Activated CD4-positive, alpha-beta T cell treated with anti-CD3 and anti-CD28 coated beads, Interleukin-2, Interleukin-6, amounts not matched to agents 100 ng/mL and 50 ng/mL, durations not matched to agents 16 hours and 8 hours (primary cell): ENCODE data around the gene MYO1F.
"Not testable (repeated sequence)": the region's sequence is repeated elsewhere in the genome, so short reads cannot be mapped to it uniquely, and the experiment has no call there.

Experiments used
- DNase-seq: peaks from one replicate; pipeline ENCODE4 v3.0.0-alpha.2; 2020

The MYO1F gene

GRCh38 chr19:8577247-8577646 lies at the start of gene MYO1F:
Gene MYO1F, minus strand, starts transcription at chr19:8577442. Its CDS starts 133 bp downstream, at chr19:8577309.
- DNase-seq: peak; percentile 38

- DNase-seq: no peak
Observed at GRCh38 chr19:8626842-8627241, 49.6 kb upstream of the MYO1F start.

GRCh38 chr19:8622886-8623285 lies 45.6 kb upstream of the MYO1F start:
- not testable (repeated sequence) for DNase-seq

GRCh38 chr19:8618751-8619150 lies 41.5 kb upstream of the MYO1F start:
- no peak for DNase-seq

GRCh38 chr19:8617984-8618383 lies 40.7 kb upstream of the MYO1F start:
- no peak for DNase-seq

DNA sequence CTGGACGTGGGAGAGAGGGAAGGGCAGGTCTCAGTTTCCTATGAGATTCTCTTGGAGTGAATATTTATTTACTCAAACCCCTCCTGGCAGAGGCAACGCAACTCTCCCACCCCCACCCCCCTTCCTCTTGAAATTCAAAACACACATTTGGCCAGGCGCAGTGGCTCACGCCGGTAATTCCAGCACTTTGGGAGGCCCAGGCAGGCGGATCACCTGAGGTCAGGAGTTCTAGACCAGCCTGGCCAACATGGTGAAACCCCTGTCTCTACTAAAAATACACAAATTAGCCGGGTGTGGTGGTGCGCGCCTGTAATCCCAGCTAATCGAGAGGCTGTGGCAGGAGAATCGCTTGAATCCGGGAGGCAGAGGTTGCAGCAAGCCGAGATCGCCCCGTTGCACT lies 40.1 kb upstream of the MYO1F start:
- DNase-seq: not testable (repeated sequence)

DNA sequence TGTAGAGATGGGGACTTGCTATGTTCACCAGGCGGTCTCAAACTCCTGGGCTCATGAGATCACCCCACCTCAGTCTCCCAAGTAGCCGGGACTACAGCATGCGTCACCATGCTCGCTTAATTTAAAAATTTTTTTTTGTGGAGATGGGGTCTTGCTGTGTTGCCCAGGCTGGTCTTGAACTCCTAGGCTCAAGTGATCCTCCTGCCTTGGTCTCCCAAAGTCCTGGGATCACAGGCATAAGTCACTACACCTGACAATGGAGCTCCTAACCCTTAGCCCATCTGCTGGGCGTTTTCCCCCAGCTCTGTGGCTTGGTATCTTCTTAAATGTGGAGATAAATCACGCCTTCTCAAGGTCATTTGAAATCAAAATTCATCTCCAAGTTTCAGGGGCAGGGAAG lies 39.6 kb upstream of the MYO1F start:
- DNase-seq: no peak

DNA sequence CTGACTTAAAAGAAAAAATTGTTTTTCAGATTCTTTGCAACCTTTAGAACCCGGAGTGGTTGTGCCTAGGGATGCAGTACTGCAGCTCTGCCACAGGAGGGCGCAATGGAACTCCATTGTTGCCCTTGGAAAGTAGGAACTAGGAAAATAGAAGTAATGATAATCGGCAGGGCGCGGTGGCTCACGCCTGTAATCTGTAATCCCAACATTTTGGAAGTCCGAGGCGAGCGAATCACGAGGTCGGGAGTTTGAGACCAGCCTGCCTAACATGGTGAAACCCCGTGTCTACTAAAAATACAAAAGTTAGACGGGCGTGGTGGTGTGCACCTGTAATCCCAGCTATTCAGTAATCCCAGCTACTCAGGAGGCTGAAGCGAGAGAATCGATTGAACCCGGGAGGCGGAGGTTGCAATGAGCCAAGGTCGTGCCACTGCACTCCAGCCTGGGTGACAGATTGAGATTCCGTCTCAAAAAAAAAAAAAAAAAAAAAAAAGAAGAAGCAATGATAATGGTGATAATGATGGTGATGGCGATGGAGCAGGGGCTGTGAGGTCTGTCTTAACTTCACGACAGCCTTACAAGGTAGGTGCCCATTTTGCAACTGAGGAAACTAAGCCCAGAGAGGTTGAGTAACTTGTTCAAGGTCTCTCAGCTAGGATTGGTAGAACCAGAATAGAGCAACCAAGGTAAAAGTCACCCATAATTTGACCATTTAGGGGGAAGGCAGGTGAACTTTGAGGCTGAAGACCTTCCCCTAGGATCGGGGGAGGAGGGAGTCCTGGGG lies 38.8 kb upstream of the MYO1F start:
- DNase-seq: peak; percentile 66

GRCh38 chr19:8615024-8615423 lies 37.8 kb upstream of the MYO1F start:
- DNase-seq: no peak

- DNase-seq: no peak
Observed at GRCh38 chr19:8614455-8614854, 37.2 kb upstream of the MYO1F start.

DNA sequence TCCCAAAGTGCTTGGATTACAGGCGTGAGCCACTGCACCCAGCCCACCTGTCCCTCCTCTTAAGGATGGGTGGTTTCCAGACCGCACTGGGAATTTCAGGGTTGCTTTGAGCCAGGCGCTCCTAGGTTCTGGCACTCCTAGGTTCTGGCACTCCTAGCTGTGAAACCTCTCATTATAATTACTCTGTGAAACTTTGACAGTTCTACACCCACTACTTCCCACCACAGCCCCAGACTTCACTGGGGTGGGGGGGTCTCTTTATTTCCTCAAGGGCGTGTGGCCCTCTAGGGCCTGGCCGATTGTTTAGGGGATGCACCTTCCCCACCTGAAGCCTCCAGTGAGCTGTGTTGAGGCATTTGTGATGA lies 35.5 kb upstream of the MYO1F start:
- no peak for DNase-seq

DNA sequence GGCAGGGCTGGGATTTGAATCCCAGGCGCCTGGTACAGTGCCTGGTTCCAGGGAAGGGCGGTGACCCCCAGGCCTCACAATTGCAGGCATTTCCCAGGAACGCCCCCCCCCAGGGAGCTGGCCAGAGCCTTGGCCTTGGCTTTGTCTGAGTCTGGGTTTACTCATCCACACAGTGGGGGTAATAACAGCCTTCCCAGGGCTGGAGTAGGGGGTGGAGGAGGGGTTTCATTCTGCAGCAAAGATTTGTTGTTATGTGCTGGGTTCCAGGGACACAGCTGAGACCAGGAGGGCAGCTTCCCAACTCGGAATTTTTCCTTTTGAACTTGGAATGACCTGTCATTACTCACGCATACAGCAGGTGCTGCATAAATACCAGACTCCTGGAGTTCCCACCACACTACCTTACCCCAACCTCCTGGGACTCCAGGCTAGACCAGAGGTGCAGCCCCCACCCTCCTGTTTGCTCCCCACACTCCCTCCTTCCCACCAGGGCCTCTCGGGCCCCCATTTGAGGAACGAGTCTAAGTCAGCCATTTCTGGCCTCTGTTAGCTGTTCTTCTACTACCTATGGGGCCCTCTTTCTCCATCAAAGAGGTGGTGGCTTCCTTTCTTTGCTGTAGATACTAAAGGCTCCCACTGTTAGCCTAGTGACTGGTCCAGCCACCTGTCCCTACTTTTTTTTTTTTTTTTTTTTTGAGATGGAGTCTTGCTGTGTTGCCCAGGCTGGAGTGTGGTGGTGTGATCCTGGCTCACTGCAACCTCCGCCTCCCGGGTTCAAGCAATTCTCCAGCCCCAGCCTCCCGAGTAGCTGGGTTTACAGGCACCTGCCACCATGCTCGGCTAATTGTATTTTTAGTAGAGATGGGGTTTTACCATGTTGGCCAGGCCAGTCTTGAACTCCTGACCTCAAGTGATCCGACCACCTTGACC lies 34.9 kb upstream of the MYO1F start:
- DNase-seq: no peak

DNA sequence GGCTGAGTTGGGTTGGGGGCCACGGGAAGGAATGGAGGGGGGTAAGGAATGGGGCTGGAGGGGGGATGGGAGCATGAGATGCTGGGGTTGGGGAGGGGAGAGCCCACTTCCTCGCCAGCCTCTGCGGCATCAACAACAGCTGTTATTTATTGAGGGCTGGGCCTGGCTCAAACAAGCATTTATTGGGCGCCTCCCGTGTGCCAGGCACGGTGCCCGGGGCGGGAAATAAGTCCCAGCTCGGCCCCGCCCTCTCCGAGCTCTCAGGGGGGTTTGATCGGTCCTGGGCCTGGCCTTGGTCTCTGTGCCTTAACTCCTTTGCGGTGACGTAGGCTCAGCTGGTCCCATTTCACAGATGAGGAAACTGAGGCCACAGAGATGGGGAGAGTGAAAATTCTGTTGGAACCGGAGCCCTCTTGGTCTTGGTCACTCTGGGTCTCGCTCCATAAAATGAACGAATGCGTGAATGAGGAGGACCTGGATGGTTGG lies 34.2 kb upstream of the MYO1F start:
- DNase-seq: no peak

- DNase-seq: no peak
Observed at GRCh38 chr19:8610936-8611300, 33.7 kb upstream of the MYO1F start.

- DNase-seq: no peak
Observed at GRCh38 chr19:8610041-8610935, 33.0 kb upstream of the MYO1F start, which contains the start of gene ADAMTS10. Gene ADAMTS10, minus strand, starts transcription at chr19:8610715. Its CDS starts 5,005 bp downstream, at chr19:8605710.

- no peak for DNase-seq
Observed at GRCh38 chr19:8609279-8610040, 32.2 kb upstream of the MYO1F start.

GRCh38 chr19:8608941-8609278 lies 31.7 kb upstream of the MYO1F start:
- DNase-seq: no peak

- no peak for DNase-seq
Observed at GRCh38 chr19:8607386-8607785, 30.1 kb upstream of the MYO1F start.

DNA sequence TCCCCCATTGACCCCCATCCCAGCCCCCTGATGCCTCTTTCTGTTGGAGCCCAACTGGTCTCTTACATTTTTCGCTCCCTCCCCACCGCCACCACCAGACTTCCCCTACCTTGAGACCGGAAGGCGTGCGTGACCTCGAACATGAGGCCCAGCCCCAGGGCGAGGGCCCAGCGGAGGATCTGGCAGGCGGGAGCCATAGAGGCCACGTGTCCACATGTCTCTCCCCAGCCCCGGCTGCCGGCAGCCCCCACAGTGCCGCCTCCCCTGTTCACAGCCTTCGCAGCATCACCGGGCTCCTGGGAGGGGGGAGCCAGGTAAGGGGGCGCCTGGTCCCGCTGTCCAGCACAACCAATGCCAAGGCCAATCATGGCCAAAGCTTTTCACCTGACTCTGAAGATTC lies 28.3 kb upstream of the MYO1F start:
- no peak for DNase-seq

DNA sequence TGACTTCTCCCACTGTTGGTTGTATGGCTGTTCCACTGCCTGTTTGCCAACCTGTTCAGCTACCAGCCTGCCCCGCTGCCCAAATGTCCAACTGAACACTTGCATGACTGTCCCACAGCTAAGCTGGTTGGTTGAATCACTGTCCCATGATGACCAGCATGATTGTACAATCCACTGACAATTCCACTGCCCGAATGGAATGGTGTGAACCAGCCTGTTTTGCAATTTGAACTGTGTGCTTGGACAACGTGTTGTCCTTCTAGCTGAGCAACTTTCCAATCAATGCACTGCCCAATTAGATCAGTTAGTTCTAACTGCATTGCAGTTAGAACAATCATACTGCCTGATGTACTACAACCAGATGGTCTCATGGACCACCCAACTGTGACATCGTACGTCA lies 24.6 kb upstream of the MYO1F start:
- no peak for DNase-seq

GRCh38 chr19:8600816-8601215 lies 23.6 kb upstream of the MYO1F start:
- DNase-seq: no peak

DNA sequence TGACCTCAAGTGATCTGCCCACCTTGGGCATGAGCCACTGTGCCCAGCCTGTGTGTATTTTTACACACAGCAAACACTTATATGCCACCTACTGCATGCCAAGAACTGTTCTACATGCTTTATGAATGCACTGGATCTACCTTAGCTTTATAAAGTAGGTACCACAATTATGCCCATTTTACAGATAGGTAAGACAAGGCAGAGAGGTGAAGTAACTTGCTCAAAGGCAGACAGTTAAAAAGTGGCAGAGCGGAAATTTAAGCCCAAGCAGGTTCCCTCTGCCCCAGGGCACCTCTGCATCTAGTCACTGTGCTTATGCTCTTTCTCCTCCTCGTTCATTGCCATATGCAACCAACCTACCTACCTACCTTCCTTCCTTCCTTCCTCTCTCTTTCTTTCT lies 22.8 kb upstream of the MYO1F start:
- DNase-seq: no peak
